IMR-90 (cell line): ENCODE measurements around the gene GABRA6. TPM values are rescaled to one million over a fixed set of nuclear protein-coding genes. Genes with fewer than 3 reads are reported as not detected.

Source experiments
- ATAC-seq: fragments of 200-7000 bp; cut with Tn5 transposase; 2 replicates; pipeline ENCODE4 v1.9.1; 2020; ENCODE audit warnings: low read depth, mild to moderate bottlenecking, moderate library complexity
- BruUV-seq: library from RNA; stranded (reverse); fragments of 400-500 nt; replicated peaks from 2 replicates; lab custom pipeline; 2021; lab: Mats Ljungman, UMichigan
- CTCF ChIA-PET: fragments of 300-600 bp; formaldehyde crosslinking; extraction: SDS; loops from one replicate; lab custom pipeline; 2021; ENCODE audit warnings: antibody characterized with exemption; lab: Yijun Ruan, JAX
- POLR2A ChIA-PET: fragments of 300-600 bp; sonication (Branson Sonifier 250); formaldehyde crosslinking; loops from one replicate; lab custom pipeline; 2022; ENCODE audit warnings: antibody characterized with exemption; ENCODE audit not compliant: unreplicated experiment; lab: Charles Lee
- DNase-seq: peaks from one replicate; pipeline ENCODE4 v3.0.0; 2013
- H2AFZ ChIP-seq: replicated peaks from 2 replicates; pipeline ENCODE3; 2013; ENCODE audit warnings: low read length, mild to moderate bottlenecking; ENCODE audit not compliant: poor library complexity
- H2AK5ac ChIP-seq: 2 replicates; pipeline ENCODE4 v1.6.1; 2013; ENCODE audit warnings: low read depth, low read length, inconsistent platforms
- H2AK9ac ChIP-seq: replicated peaks from 2 replicates; pipeline ENCODE3; 2013; ENCODE audit warnings: mild to moderate bottlenecking, low read depth, low read length, moderate library complexity; ENCODE audit not compliant: poor library complexity
- H2BK120ac ChIP-seq: 2 replicates; pipeline ENCODE4 v1.6.1; 2013; ENCODE audit warnings: low read depth, low read length, inconsistent platforms
- H2BK15ac ChIP-seq: 3 replicates; pipeline ENCODE4 v1.6.1; 2013; ENCODE audit warnings: low read depth, low read length, inconsistent platforms
- H2BK20ac ChIP-seq: 2 replicates; pipeline ENCODE4 v1.6.1; 2013; ENCODE audit warnings: low read depth, mild to moderate bottlenecking, inconsistent platforms, low read length, moderate library complexity
- H2BK5ac ChIP-seq: 2 replicates; pipeline ENCODE4 v1.6.1; 2013; ENCODE audit warnings: mild to moderate bottlenecking, low read depth, low read length, inconsistent platforms; ENCODE audit not compliant: poor library complexity, severe bottlenecking
- H3K14ac ChIP-seq: replicated peaks from 2 replicates; pipeline ENCODE4 v1.6.1; 2013; ENCODE audit warnings: low read depth, low read length, inconsistent platforms
- H3K18ac ChIP-seq: 2 replicates; pipeline ENCODE4 v1.6.1; 2013; ENCODE audit warnings: low read depth, low read length, control low read depth
- H3K23ac ChIP-seq: 2 replicates; pipeline ENCODE4 v1.6.1; 2013; ENCODE audit warnings: low read depth, low read length, inconsistent platforms
- H3K27ac ChIP-seq: 2 replicates; pipeline ENCODE4 v1.5.1; 2013; ENCODE audit warnings: mild to moderate bottlenecking, control low read depth, low read length; ENCODE audit not compliant: insufficient read depth
- H3K27me3 ChIP-seq: 2 replicates; pipeline ENCODE4 v1.6.1; 2013; ENCODE audit warnings: low read length; ENCODE audit not compliant: control insufficient read depth, insufficient read depth
- H3K36me3 ChIP-seq: 2 replicates; pipeline ENCODE4 v1.6.1; 2013; ENCODE audit warnings: low read length, mixed read lengths; ENCODE audit not compliant: control insufficient read depth, insufficient read depth
- H3K4ac ChIP-seq: 2 replicates; pipeline ENCODE4 v1.6.1; 2013; ENCODE audit warnings: low read depth, low read length, inconsistent platforms
- H3K4me1 ChIP-seq: 2 replicates; pipeline ENCODE4 v1.6.1; 2013; ENCODE audit warnings: low read length, mixed read lengths; ENCODE audit not compliant: control insufficient read depth, insufficient read depth
- H3K4me2 ChIP-seq: 2 replicates; pipeline ENCODE4 v1.6.1; 2013; ENCODE audit warnings: low read depth, mild to moderate bottlenecking, control low read depth, low read length, moderate library complexity
- H3K4me3 ChIP-seq: 2 replicates; pipeline ENCODE4 v1.5.1; 2013; ENCODE audit warnings: low read depth, mild to moderate bottlenecking, control low read depth, low read length, moderate library complexity; ENCODE audit not compliant: insufficient read depth
- H3K56ac ChIP-seq: 2 replicates; pipeline ENCODE4 v1.6.1; 2013; ENCODE audit warnings: low read length, inconsistent platforms; ENCODE audit not compliant: insufficient read depth; ENCODE audit errors: extremely low read depth
- H3K79me1 ChIP-seq, 2 experiments: 2 replicates each; pipeline ENCODE4 v1.6.1; 2013; ENCODE audit warnings: low read length in 2 of 2, inconsistent platforms in 1 of 2, low read depth in 1 of 2
- H3K9ac ChIP-seq: 2 replicates; pipeline ENCODE4 v1.6.1; 2013; ENCODE audit warnings: low read depth, low read length, control low read depth
- H3K9me1 ChIP-seq: 2 replicates; pipeline ENCODE4 v1.6.1; 2013; ENCODE audit warnings: low read length, inconsistent platforms; ENCODE audit not compliant: insufficient read depth
- H3K9me3 ChIP-seq: 2 replicates; pipeline ENCODE4 v1.6.1; 2013; ENCODE audit warnings: low read length; ENCODE audit not compliant: control insufficient read depth, insufficient read depth
- H4K20me1 ChIP-seq: 2 replicates; pipeline ENCODE4 v1.6.1; 2013; ENCODE audit warnings: low read length, inconsistent platforms; ENCODE audit not compliant: insufficient read depth
- H4K5ac ChIP-seq: 2 replicates; pipeline ENCODE4 v1.6.1; 2013; ENCODE audit warnings: mild to moderate bottlenecking, low read depth, low read length, control low read depth
- H4K8ac ChIP-seq, 2 experiments: 2 replicates each; pipeline ENCODE4 v1.6.1; 2013; ENCODE audit warnings: low read depth in 2 of 2, low read length in 2 of 2, control low read depth in 1 of 2, inconsistent platforms in 1 of 2
- H4K91ac ChIP-seq: 2 replicates; pipeline ENCODE4 v1.6.1; 2013; ENCODE audit warnings: low read depth, low read length, inconsistent platforms; ENCODE audit not compliant: insufficient read depth
- FOS ChIP-seq: fragments of 150-350 bp; IDR thresholded peaks from 2 replicates; pipeline ENCODE4 v1.6.1; 2016; ENCODE audit warnings: low read depth, low read length
- MAFK ChIP-seq: IDR thresholded peaks from 2 replicates; pipeline ENCODE4 v1.6.1; 2012; ENCODE audit warnings: low read depth, low read length, improper control_type of control experiment
- RAD21 ChIP-seq: IDR thresholded peaks from 2 replicates; pipeline ENCODE4 v1.6.1; 2012; ENCODE audit warnings: low read length, improper control_type of control experiment
- dilution Hi-C: fragments of 300-500 bp; cut with HindIII; formaldehyde crosslinking; loops from one replicate; pipeline ENCODE4 v1.14.3; 2018; ENCODE audit warnings: low sequenced_read_pairs; ENCODE audit not compliant: unreplicated experiment
- in situ Hi-C: fragments of 300-500 bp; cut with MboI; formaldehyde crosslinking; loops from 3 replicates; pipeline ENCODE4 v1.14.3; 2019; ENCODE audit warnings: low sequenced_read_pairs, inconsistent platforms, mixed read lengths
- intact Hi-C: fragments of 100-400 bp; cut with micrococcal nuclease; formaldehyde crosslinking; loops from 2 replicates; pipeline ENCODE4 v1.10.0; 2022
- polyA plus RNA-seq, 3 experiments: library from polyadenylated mRNA; depleted of rRNA; stranded (reverse); fragments of >200 nt; gene quantifications; 2 replicates each; pipeline ENCODE4 v1.2.3, GENCODE V29; 2012; ENCODE audit warnings: low replicate concordance in 1 of 3
- total RNA-seq: library from RNA; depleted of rRNA; stranded (reverse); fragments of >200 nt; gene quantifications from 2 replicates; pipeline ENCODE4 v1.2.3, GENCODE V29; 2012

GABRA6 gene
- total and polyA plus RNA-seq, 2 of the 4 experiments (the other 2 are of a cell fraction), result not detected

GRCh38 chr5:161720460-161720859, 34.9 kb downstream of the GABRA6 start:
- H4K5ac ChIP-seq, result no peak overlapping the region
- H3K36me3 ChIP-seq, result no peaks in the 10 kb centered on the region
- no peaks in the 10 kb centered on the region for H3K9me1 ChIP-seq
- in situ Hi-C loops, result no loop called here
- ATAC-seq (no peak), DNase-seq (no peak)
- no peaks in the 10 kb centered on the region for H4K20me1 ChIP-seq
- no peak overlapping the region for H2BK15ac ChIP-seq
- H2AK9ac ChIP-seq, result no peak overlapping the region
- dilution Hi-C loops, result no loop called here
- no peak overlapping the region for H3K4me3 ChIP-seq
- H2BK5ac ChIP-seq, result no peak overlapping the region
- H3K4ac ChIP-seq, result no peak overlapping the region
- no peak overlapping the region for H2BK120ac ChIP-seq
- H3K79me1 ChIP-seq, result no peaks in the 10 kb centered on the region
- no TSS peak for BruUV-seq
- H3K23ac ChIP-seq, result no peak overlapping the region
- no peaks in the 10 kb centered on the region for H3K27me3 ChIP-seq
- no peak overlapping the region for H3K27ac ChIP-seq
- POLR2A ChIA-PET, result no interaction called here
- no peak overlapping the region for H3K14ac ChIP-seq
- H2BK20ac ChIP-seq, result no peak overlapping the region
- no peak overlapping the region for H2AK5ac ChIP-seq
- H3K18ac ChIP-seq, result no peak overlapping the region
- H3K4me2 ChIP-seq, result no peak overlapping the region
- H2AFZ ChIP-seq, result no peak overlapping the region
- H3K4me1 ChIP-seq, result no peaks in the 10 kb centered on the region
- peaks cover 2% of the 10 kb centered on the region; the same call in 1 of the 2 replicates for H3K9me3 ChIP-seq
- H3K56ac ChIP-seq, result no peak overlapping the region
- intact Hi-C loops, result no loop called here
- TF ChIP-seq MAFK (peak; percentile 72), RAD21 (no peak), FOS (no peak)
- no peak overlapping the region for H4K8ac ChIP-seq
- CTCF ChIA-PET, result no interaction called here
- no peak overlapping the region for H3K9ac ChIP-seq
- no peak overlapping the region for H4K91ac ChIP-seq
